Upper lobe of right lung (tissue), 1 donor: ENCODE results near the gene PLA2G10. TPM values are rescaled to one million over a fixed set of nuclear protein-coding genes. Genes with fewer than 3 reads are reported as not detected.
"Not testable (repeated sequence)": the region's sequence is repeated elsewhere in the genome, so short reads cannot be mapped to it uniquely, and the experiment has no call there.

Experiments
- ATAC-seq: fragments of 200-7000 bp; cut with Tn5 transposase; one replicate; pipeline ENCODE4 v1.9.1; 2020; ENCODE audit warnings: mild to moderate bottlenecking, moderate library complexity
- DNase-seq: peaks from one replicate; pipeline ENCODE4 v3.0.0-alpha.2; 2020
- H3K27ac ChIP-seq: fragments of 200-600 bp; one replicate; pipeline ENCODE4 v1.8.0; 2022
- H3K27me3 ChIP-seq: fragments of 200-600 bp; one replicate; pipeline ENCODE4 v1.8.0; 2022; ENCODE audit warnings: mild to moderate bottlenecking
- H3K36me3 ChIP-seq: fragments of 200-600 bp; one replicate; pipeline ENCODE4 v1.8.0; 2022
- H3K4me1 ChIP-seq: fragments of 200-600 bp; one replicate; pipeline ENCODE4 v1.8.0; 2022
- H3K4me3 ChIP-seq: fragments of 200-600 bp; one replicate; pipeline ENCODE4 v1.8.0; 2022; ENCODE audit warnings: mild to moderate bottlenecking
- H3K9me3 ChIP-seq: fragments of 200-600 bp; one replicate; pipeline ENCODE4 v1.8.0; 2022
- intact Hi-C: fragments of 100-400 bp; cut with DNase I; formaldehyde crosslinking; loops from one replicate; pipeline ENCODE4 v1.11.0; 2022
- long read RNA-seq: library from polyadenylated mRNA; unstranded; transcript quantifications from one replicate; pipeline ENCODE4 v2.0.0, GENCODE V29; 2021
- total RNA-seq: library from RNA; stranded (reverse); fragmentation: NEBNext Ultra II Directional; extraction: Animal tissue kit (Norgen Biotek cat#: 25700); gene quantifications from one replicate; pipeline ENCODE4 v1.2.1, GENCODE V29; 2021
- donor health status: DM: no; HTN: yes; CAD: no; lungs with severe emphysema.

Gene PLA2G10
- total RNA-seq: 6.6 TPM
- long read RNA-seq, partial matches to known transcripts: 0 of 4 reads
- long read RNA-seq, other reads (novel, unspliced or antisense): 2 of 4 reads

DNA sequence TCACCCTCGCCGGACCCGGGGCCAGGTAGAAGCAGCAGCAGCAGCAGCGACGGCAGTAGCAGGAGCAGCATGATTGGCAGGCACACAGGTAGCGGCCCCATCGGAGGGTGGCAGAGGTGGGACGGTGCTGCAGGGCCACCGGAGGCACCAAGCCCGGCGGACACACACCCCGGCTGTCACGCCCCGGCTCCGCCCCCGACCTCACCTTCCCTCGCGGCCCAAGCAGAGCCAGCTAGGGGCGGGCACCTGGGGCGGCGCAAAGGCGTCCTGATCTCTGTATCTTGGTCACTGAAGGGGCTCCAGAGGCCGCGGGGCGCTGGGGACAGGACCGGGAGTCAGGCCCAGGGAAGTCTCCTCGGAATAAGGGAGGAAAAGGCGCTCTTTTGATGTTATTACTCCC lies at the start of gene PLA2G10:
Gene PLA2G10, minus strand, starts transcription at position 180 of the 400 bp plus-strand sequence. Its CDS starts 79 bp downstream, at position 101.
- intact Hi-C loops, H3K4me1 ChIP-seq, H3K27me3 ChIP-seq, H3K4me3 ChIP-seq, H3K9me3 ChIP-seq, H3K36me3 ChIP-seq, H3K27ac ChIP-seq, DNase-seq: not testable (repeated sequence)
- ATAC-seq: peak; percentile 88

GRCh38 chr16:14742273-14743128 lies 48.4 kb upstream of the PLA2G10 start, which contains the start of gene NPIPA2:
TSS of gene NPIPA2 (plus strand) at chr16:14742533. CDS start at chr16:14748066, 5,533 bp downstream.
- H3K36me3 ChIP-seq, H3K4me3 ChIP-seq, H3K27me3 ChIP-seq, H3K9me3 ChIP-seq, H3K27ac ChIP-seq, intact Hi-C loops, DNase-seq, H3K4me1 ChIP-seq: not testable (repeated sequence)
- peak; percentile 100 for ATAC-seq

GRCh38 chr16:14741794-14742193 lies 47.7 kb upstream of the PLA2G10 start:
- H3K4me1 ChIP-seq, intact Hi-C loops, H3K9me3 ChIP-seq, H3K27ac ChIP-seq, DNase-seq, ATAC-seq, H3K27me3 ChIP-seq, H3K36me3 ChIP-seq, H3K4me3 ChIP-seq: not testable (repeated sequence)

DNA sequence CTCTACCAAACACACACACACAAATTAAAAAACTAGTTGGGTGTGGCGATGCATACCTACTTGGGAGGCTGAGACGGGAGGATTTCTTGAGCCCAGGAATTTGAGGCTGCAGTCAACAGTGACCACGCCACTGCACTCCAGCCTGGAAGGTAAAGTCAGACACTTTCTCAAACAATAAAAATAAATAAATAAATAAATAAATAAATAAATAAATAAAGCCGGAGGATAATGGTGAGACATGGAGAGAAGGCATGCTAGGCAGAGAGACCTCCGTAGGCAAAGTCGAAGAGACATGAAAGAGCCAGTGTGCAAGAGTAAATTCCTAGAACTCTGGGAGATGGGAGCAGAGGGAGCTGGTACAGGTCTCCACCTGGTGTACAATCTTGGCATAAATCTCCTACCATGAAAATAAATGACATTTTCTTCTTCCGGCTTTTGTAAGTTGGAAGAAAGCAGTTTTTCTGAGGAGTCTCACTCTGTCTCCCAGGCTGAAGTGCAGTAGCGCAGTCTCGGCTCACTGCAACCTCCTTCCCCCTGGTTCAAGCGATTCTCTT lies 46.8 kb upstream of the PLA2G10 start:
- H3K4me3 ChIP-seq, H3K27ac ChIP-seq, DNase-seq, H3K4me1 ChIP-seq, intact Hi-C loops, H3K36me3 ChIP-seq, H3K9me3 ChIP-seq, H3K27me3 ChIP-seq: not testable (repeated sequence)
- ATAC-seq: peak; percentile 30

DNA sequence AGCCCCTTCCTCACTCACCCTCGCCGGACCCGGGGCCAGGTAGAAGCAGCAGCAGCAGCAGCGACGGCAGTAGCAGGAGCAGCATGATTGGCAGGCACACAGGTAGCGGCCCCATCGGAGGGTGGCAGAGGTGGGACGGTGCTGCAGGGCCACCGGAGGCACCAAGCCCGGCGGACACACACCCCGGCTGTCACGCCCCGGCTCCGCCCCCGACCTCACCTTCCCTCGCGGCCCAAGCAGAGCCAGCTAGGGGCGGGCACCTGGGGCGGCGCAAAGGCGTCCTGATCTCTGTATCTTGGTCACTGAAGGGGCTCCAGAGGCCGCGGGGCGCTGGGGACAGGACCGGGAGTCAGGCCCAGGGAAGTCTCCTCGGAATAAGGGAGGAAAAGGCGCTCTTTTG lies 39.1 kb upstream of the PLA2G10 start:
- intact Hi-C loops, H3K4me3 ChIP-seq: not testable (repeated sequence)
- peak; percentile 88 for ATAC-seq

DNA sequence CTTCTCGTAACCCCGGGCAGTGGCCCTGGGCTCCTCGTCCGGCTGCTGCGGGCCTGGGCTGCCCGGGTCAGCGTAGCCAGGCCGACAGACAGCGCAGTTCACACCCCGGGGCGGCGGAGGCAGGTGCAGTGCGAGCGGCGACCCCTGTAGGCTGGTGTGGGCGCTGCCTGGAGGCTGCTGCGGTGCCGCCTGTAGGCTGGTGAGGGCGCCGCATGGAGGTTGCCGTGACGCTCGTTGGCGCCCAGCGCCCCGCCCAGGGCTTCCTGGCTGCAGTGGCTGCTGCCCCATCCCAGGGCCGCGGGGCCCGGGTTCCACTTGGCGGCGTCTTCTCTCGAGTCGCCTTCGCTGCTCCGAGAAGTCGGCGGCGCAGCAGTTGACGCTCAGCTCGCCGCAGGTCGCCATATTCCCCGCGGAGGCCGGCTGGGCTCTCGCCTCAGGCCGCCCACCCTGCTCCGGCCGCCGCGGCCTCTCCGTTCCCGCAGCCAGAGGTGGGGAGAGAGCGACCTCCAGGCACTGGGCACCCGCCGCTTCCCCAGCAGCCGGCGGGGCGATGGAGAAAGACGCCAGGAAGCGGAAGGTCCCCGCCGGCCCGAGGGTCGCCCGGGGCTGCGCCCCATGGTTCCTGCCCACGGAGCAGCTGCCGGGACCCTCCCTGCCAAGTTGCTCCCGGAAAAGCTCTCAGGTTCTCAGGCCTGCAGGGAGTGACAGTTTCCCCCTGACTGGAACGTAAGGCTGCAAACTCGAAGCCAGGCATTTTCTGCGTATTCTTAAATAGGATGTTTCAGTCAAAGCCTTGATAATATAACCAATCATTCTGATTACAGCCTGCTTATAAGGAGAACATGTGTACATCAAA lies 9.3 kb upstream of the PLA2G10 start, which contains the start of gene NPIPA3:
Gene NPIPA3, plus strand, starts transcription at position 256 of the 856 bp plus-strand sequence. CDS start 5,533 bp downstream, outside the sequence.
- H3K36me3 ChIP-seq: not testable (repeated sequence)
- ATAC-seq: peak; percentile 100

More for the DNA sequence above, 39.1 kb upstream of the PLA2G10 start:
- not testable (repeated sequence) for H3K4me1 ChIP-seq, DNase-seq, H3K27me3 ChIP-seq, H3K27ac ChIP-seq, H3K36me3 ChIP-seq, H3K9me3 ChIP-seq

GRCh38 chr16:14702672-14703071 lies 8.6 kb upstream of the PLA2G10 start:
- H3K36me3 ChIP-seq, H3K4me3 ChIP-seq, intact Hi-C loops, H3K27ac ChIP-seq, H3K4me1 ChIP-seq, H3K9me3 ChIP-seq, ATAC-seq, DNase-seq, H3K27me3 ChIP-seq: not testable (repeated sequence)

More for the DNA sequence above, 9.3 kb upstream of the PLA2G10 start, which contains the start of gene NPIPA3:
- H3K9me3 ChIP-seq, H3K4me1 ChIP-seq, H3K27me3 ChIP-seq, H3K4me3 ChIP-seq, DNase-seq, intact Hi-C loops, H3K27ac ChIP-seq: not testable (repeated sequence)

- H3K27ac ChIP-seq, H3K9me3 ChIP-seq, H3K36me3 ChIP-seq, H3K4me1 ChIP-seq, intact Hi-C loops, DNase-seq, H3K4me3 ChIP-seq, H3K27me3 ChIP-seq: not testable (repeated sequence)
- peak; percentile 38 for ATAC-seq
Observed at GRCh38 chr16:14701859-14702258, 7.8 kb upstream of the PLA2G10 start.

DNA sequence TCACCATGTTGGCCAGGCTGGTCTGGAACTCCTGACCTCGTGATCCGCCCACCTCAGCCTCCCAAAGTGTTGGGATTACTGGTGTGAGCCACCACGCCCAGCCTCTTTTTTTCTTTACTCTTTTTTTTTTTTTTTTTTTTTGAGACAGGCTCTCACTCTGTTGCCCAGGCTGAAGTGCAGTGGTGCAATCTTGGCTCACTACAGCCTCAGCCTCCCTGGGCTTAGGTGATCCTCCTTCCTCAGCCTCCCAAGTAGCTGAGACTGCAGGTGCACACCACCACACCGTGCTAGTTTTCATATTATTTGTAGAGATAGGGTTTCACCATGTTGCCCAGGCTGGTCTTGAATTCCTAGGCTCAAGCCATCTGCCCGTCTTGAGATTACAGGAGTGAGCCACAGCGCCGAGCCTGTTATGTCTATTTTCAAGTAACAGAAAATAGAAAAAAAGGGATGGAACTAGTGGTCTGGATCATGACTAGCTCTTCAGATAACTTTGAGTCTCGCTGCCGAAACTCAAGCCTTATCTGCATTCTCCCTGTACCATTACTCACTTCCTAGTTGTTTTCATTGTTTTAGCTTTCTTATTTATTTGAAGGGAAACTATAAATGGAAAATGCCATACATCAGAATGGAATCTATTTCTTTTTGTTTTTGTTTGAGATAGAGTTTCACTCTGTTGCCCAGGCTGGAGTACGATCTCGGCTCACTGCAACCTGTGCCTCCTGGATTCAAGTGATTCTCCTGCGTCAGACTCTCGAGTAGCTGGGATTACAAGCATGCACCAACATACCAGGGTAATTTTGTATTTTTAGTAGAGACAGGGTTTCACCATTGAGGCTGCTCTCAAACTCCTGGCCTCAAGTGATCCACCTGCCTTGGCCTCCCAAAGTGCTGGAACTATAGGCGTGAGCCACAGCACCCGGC lies 8.0 kb downstream of the PLA2G10 start:
- H3K27me3 ChIP-seq, H3K4me1 ChIP-seq, H3K27ac ChIP-seq, H3K36me3 ChIP-seq, H3K4me3 ChIP-seq, H3K9me3 ChIP-seq, intact Hi-C loops: not testable (repeated sequence)
- DNase-seq (peak; percentile 44), ATAC-seq (peak; percentile 47)
